GM12878 (cell line): ENCODE measurements around the gene NOL3. TPM values are rescaled to one million over a fixed set of nuclear protein-coding genes. Genes with fewer than 3 reads are reported as not detected.

Experiments
- ATAC-seq: fragments of 200-7000 bp; cut with Tn5 transposase; 3 replicates; pipeline ENCODE4 v1.9.1; 2020; ENCODE audit warnings: mild to moderate bottlenecking, moderate library complexity
- BruUV-seq: library from RNA; stranded (reverse); fragments of 400-500 nt; replicated peaks from 2 replicates; lab custom pipeline; 2021; lab: Mats Ljungman, UMichigan
- CTCF ChIA-PET: fragments of 300-600 bp; sonication (Branson Sonifier 250); formaldehyde crosslinking; extraction: SDS; loops from one replicate; lab custom pipeline; 2021; ENCODE audit warnings: inconsistent platforms; lab: Yijun Ruan, JAX
- POLR2A ChIA-PET: fragments of 350-600 bp; formaldehyde crosslinking; extraction: SDS; loops from one replicate; lab custom pipeline; 2021; ENCODE audit warnings: inconsistent platforms; lab: Charles Lee
- RAD21 ChIA-PET: fragments of 300-600 bp; sonication (Branson Sonifier 250); formaldehyde crosslinking; loops from one replicate; lab custom pipeline; 2023; ENCODE audit warnings: antibody characterized with exemption; ENCODE audit not compliant: unreplicated experiment; lab: Charles Lee
- SMC1A ChIA-PET: fragments of 300-600 bp; sonication (Branson Sonifier 250); formaldehyde crosslinking; loops from one replicate; lab custom pipeline; 2023; ENCODE audit not compliant: unreplicated experiment, uncharacterized antibody; lab: Charles Lee
- DNase-seq: peaks from one replicate; pipeline ENCODE4 v3.0.0-alpha.2; 2011; ENCODE audit warnings: low read depth, low spot score
- FAIRE-seq: peaks from 3 replicates; lab custom pipeline; 2011; peaks lifted over from hg19 to GRCh38; lab: Jason Lieb, UNC
- H2AFZ ChIP-seq: 2 replicates; pipeline ENCODE4 v1.6.0; 2011; ENCODE audit warnings: low read depth, low read length, control low read depth; ENCODE audit not compliant: control insufficient read depth
- H3K27ac ChIP-seq: 2 replicates; pipeline ENCODE4 v1.5.1; 2011; ENCODE audit warnings: control low read depth; ENCODE audit not compliant: control insufficient read depth, insufficient read depth
- H3K27me3 ChIP-seq, 2 experiments: replicated peaks in 1 of 2; 2 replicates each; pipeline versions ENCODE4 v1.6.0 to v1.6.1; 2011; ENCODE audit warnings: low read length in 1 of 2; ENCODE audit not compliant: control insufficient read depth in 2 of 2, insufficient read depth in 2 of 2
- H3K36me3 ChIP-seq, 2 experiments: 2 replicates each; pipeline ENCODE4 v1.5.1; 2011; ENCODE audit warnings: low read length in 1 of 2; ENCODE audit not compliant: control insufficient read depth in 2 of 2, insufficient read depth in 2 of 2
- H3K4me1 ChIP-seq: 2 replicates; pipeline ENCODE4 v1.6.1; 2011; ENCODE audit warnings: mild to moderate bottlenecking, low read length, moderate library complexity, mixed read lengths; ENCODE audit not compliant: control insufficient read depth, insufficient read depth
- H3K4me2 ChIP-seq: 2 replicates; pipeline ENCODE4 v1.6.0; 2011; ENCODE audit warnings: control low read depth; ENCODE audit not compliant: control insufficient read depth, insufficient read depth
- H3K4me3 ChIP-seq: fragments of 200-600 bp; sonication (generic); 2 replicates; pipeline ENCODE4 v1.5.1; 2016
- H3K79me2 ChIP-seq: 2 replicates; pipeline ENCODE4 v1.6.0; 2011; ENCODE audit warnings: low read length; ENCODE audit not compliant: control insufficient read depth, insufficient read depth
- H3K9ac ChIP-seq: 2 replicates; pipeline ENCODE4 v1.8.0; 2011; ENCODE audit warnings: low read length, control low read depth, mixed read lengths; ENCODE audit not compliant: control insufficient read depth, insufficient read depth
- H3K9me3 ChIP-seq: replicated peaks from 3 replicates; pipeline ENCODE4 v1.5.1; 2011; ENCODE audit warnings: mild to moderate bottlenecking, low read length; ENCODE audit not compliant: control insufficient read depth, insufficient read depth
- H4K20me1 ChIP-seq: 2 replicates; pipeline ENCODE4 v1.6.0; 2011; ENCODE audit not compliant: control insufficient read depth, insufficient read depth
- CBX5 ChIP-seq: sonication (generic); IDR thresholded peaks from 2 replicates; pipeline ENCODE4 v1.6.1; 2016; ENCODE audit warnings: low read depth, moderate library complexity, mild to moderate bottlenecking, inconsistent platforms
- CEBPB ChIP-seq, 2 experiments: fragments of 150-350 bp in 1 of 2; IDR thresholded peaks; 2 replicates each; pipeline ENCODE4 v1.6.1; 2012 to 2014; ENCODE audit warnings: low read depth in 2 of 2, low read length in 2 of 2, borderline replicate concordance in 1 of 2, inconsistent platforms in 1 of 2
- FOS ChIP-seq: IDR thresholded peaks from 3 replicates; pipeline ENCODE4 v1.6.1; 2011; ENCODE audit warnings: borderline replicate concordance; ENCODE audit not compliant: insufficient read length; ENCODE audit errors: extremely low read depth
- HDAC2 ChIP-seq: fragments of 200-600 bp; sonication (generic); IDR thresholded peaks from 2 replicates; pipeline ENCODE4 v1.6.1; 2017
- JUNB ChIP-seq: IDR thresholded peaks from 2 replicates; pipeline ENCODE4 v1.6.1; 2016; ENCODE audit warnings: antibody characterized with exemption, mild to moderate bottlenecking
- POLR2A ChIP-seq: IDR thresholded peaks from 2 replicates; pipeline ENCODE4 v1.6.1; 2011; ENCODE audit warnings: low read depth, mild to moderate bottlenecking, low read length
- RFX5 ChIP-seq: IDR thresholded peaks from 2 replicates; pipeline ENCODE4 v1.6.1; 2011; ENCODE audit warnings: low read depth, low read length, improper control_type of control experiment
- STAT3 ChIP-seq: IDR thresholded peaks from 2 replicates; pipeline ENCODE4 v1.6.1; 2011; ENCODE audit warnings: low read depth, low read length, improper control_type of control experiment
- SUZ12 ChIP-seq: fragments of 200-600 bp; sonication (generic); IDR thresholded peaks from one replicate; pipeline ENCODE4 v1.6.1; 2018; ENCODE audit warnings: antibody characterized with exemption, mild to moderate bottlenecking; ENCODE audit not compliant: unreplicated experiment
- TARDBP ChIP-seq: IDR thresholded peaks from 2 replicates; pipeline ENCODE4 v1.6.1; 2016; ENCODE audit warnings: borderline replicate concordance
- ZNF207 ChIP-seq: fragments of 450-650 bp; IDR thresholded peaks from 2 replicates; pipeline ENCODE4 v1.6.1; 2014; ENCODE audit warnings: antibody characterized with exemption, mild to moderate bottlenecking, borderline replicate concordance
- ZNF24 ChIP-seq: fragments of 450-650 bp; IDR thresholded peaks from 2 replicates; pipeline ENCODE4 v1.6.1; 2017; ENCODE audit warnings: antibody characterized with exemption, mild to moderate bottlenecking
- ZNF384 ChIP-seq: IDR thresholded peaks from 2 replicates; pipeline ENCODE4 v1.6.1; 2012; ENCODE audit warnings: low read depth, mild to moderate bottlenecking, low read length, improper control_type of control experiment, borderline replicate concordance
- ZSCAN29 ChIP-seq: fragments of 450-650 bp; IDR thresholded peaks from 2 replicates; pipeline ENCODE4 v1.6.1; 2017; ENCODE audit warnings: mild to moderate bottlenecking, moderate library complexity
- WGBS: methylation state at CpG from one replicate; pipeline ENCODE4 v1.1.6; 2016; ENCODE audit warnings: low lambda C conversion rate; ENCODE audit not compliant: insufficient replicate concordance, insufficient coverage; ENCODE audit errors: missing lambda C conversion rate; 5-methylcytosine and 5-hydroxymethylcytosine counted together
- in situ Hi-C: fragments of 300-500 bp; cut with MboI; formaldehyde crosslinking; loops from 9 replicates; pipeline ENCODE4 v1.14.3; 2018; ENCODE audit warnings: mixed read lengths
- intact Hi-C: fragments of 100-400 bp; cut with micrococcal nuclease; formaldehyde crosslinking; loops from one replicate; pipeline ENCODE4 v1.14.2; 2022; ENCODE audit not compliant: unreplicated experiment
- polyA plus RNA-seq, 11 experiments: library from polyadenylated mRNA; depleted of rRNA in 4 of 11; unstranded in 6 of 11; stranded (reverse) in 5 of 11; fragments of >200 nt; fragmentation: Nextera tagmentation in 4 of 11; fragmentation: Illumina TruSeq in 1 of 11; extraction: Ambion mirVana in 4 of 11; extraction: Trizol in 1 of 11; gene quantifications; 1 replicate in 1 of 11; 2 replicates in 10 of 11; pipeline versions ENCODE4 v1.2.1 to v1.2.3, GENCODE V29; 2011 to 2016; ENCODE audit warnings: inconsistent platforms in 2 of 11, missing spikeins in 2 of 11, low read depth in 1 of 11
- total RNA-seq, 4 experiments: library from RNA; depleted of rRNA in 3 of 4; stranded (reverse); fragments of >200 nt in 3 of 4; fragmentation: Illumina TruSeq in 1 of 4; extraction: Trizol in 1 of 4; gene quantifications; 2 replicates each; pipeline versions ENCODE4 v1.2.1 to v1.2.3, GENCODE V29; 2013 to 2021
- TF ChIP-seq, protein P1 (sequence below): IDR thresholded peaks from 2 replicates; pipeline ENCODE4 v1.6.1; 2012; ENCODE audit warnings: improper control_type of control experiment, low read depth, low read length; ENCODE audit not compliant: insufficient replicate concordance

NOL3 gene
- total and polyA plus RNA-seq, 10 of the 15 experiments (the other 5 are each of a cell fraction or from before 2014, with no cell fraction given): 0.31 to 18.4 (median 2.7) TPM

DNA sequence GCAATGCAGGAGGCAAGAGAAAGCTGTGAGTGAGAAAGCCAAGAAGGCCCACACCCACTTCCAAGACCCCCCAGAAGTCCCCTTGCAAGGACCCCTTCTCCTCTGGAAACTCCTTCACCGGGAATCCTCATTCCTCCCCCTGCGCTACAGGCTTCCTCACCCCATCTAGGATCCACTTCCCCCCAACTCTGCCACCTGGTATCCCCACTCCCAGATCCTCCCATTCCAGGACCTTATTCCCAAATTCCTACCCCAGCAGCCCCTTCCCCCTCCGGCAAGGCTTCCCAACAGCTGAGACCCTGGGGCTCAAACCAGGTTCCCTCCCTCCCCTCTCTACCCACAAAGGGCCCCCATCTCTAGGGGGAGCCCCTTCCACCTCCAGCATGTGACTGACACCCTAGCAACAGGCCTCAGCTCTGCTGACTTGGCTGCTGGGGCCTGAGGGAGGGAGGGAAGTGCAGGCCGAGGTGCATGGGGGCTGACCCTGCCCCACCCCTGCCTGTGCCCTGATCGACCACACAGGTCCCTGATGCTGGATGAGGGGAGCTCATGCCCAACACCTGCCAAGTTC, 3.7 kb upstream of the NOL3 start (continued):
- TF ChIP-seq SUZ12: no peak

DNA sequence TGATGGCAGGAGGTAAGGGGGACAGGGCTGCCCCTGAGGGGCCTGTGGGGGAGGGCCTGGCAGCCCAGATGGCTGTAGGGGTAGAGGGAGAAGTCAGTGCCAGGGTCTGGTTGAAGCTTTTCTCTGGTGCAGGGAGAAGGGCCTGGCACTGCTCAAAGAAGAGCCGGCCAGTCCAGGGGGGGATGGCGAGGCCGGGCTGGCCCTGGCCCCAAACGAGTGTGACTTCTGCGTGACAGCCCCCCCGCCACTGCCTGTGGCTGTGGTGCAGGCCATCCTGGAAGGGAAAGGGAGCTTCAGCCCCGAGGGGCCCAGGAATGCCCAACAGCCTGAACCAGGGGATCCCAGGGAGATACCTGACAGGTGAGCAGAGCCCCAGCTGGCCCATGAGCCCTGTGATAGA, 2.8 kb upstream of the NOL3 start:
- Histone ChIP-seq H3K36me3 (no peaks in the 10 kb centered on the region), H2AFZ (no peak overlapping the region), H3K27ac (no peak overlapping the region), H4K20me1 (no peaks in the 10 kb centered on the region; the same call in 1 of the 2 replicates)
- FAIRE-seq: no peak
- intact Hi-C loops: no loop called here
- no peak for TF ChIP-seq ZNF384
- TF ChIP-seq ZNF207: no peak
- TF ChIP-seq RFX5: no peak
- TF ChIP-seq, protein P1, sequence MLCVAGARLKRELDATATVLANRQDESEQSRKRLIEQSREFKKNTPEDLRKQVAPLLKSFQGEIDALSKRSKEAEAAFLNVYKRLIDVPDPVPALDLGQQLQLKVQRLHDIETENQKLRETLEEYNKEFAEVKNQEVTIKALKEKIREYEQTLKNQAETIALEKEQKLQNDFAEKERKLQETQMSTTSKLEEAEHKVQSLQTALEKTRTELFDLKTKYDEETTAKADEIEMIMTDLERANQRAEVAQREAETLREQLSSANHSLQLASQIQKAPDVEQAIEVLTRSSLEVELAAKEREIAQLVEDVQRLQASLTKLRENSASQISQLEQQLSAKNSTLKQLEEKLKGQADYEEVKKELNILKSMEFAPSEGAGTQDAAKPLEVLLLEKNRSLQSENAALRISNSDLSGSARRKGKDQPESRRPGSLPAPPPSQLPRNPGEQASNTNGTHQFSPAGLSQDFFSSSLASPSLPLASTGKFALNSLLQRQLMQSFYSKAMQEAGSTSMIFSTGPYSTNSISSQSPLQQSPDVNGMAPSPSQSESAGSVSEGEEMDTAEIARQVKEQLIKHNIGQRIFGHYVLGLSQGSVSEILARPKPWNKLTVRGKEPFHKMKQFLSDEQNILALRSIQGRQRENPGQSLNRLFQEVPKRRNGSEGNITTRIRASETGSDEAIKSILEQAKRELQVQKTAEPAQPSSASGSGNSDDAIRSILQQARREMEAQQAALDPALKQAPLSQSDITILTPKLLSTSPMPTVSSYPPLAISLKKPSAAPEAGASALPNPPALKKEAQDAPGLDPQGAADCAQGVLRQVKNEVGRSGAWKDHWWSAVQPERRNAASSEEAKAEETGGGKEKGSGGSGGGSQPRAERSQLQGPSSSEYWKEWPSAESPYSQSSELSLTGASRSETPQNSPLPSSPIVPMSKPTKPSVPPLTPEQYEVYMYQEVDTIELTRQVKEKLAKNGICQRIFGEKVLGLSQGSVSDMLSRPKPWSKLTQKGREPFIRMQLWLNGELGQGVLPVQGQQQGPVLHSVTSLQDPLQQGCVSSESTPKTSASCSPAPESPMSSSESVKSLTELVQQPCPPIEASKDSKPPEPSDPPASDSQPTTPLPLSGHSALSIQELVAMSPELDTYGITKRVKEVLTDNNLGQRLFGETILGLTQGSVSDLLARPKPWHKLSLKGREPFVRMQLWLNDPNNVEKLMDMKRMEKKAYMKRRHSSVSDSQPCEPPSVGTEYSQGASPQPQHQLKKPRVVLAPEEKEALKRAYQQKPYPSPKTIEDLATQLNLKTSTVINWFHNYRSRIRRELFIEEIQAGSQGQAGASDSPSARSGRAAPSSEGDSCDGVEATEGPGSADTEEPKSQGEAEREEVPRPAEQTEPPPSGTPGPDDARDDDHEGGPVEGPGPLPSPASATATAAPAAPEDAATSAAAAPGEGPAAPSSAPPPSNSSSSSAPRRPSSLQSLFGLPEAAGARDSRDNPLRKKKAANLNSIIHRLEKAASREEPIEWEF: no peak
- no peak for TF ChIP-seq TARDBP
- TF ChIP-seq POLR2A: no peak
- TF ChIP-seq STAT3: no peak
- no peak for TF ChIP-seq JUNB
- no peak for TF ChIP-seq CEBPB (IDR thresholded peaks at IDR 0.05; ENCODE audit: borderline replicate concordance in 1 of 2, low read depth in 2 of 2, low read length in 2 of 2)
- no peak for TF ChIP-seq ZSCAN29
- TF ChIP-seq ZNF24: no peak
- no peak for TF ChIP-seq HDAC2
- no peak for TF ChIP-seq CBX5
- TF ChIP-seq FOS: no peak
- TF ChIP-seq, all 136 proteins: peak for 0
- H3K9me3 ChIP-seq: no peaks in the 10 kb centered on the region; the same call in 2 of the 3 replicates
- in situ Hi-C loops: no loop called here
- CTCF ChIA-PET: interaction anchor here (3.1 to 5.4 kb wide), 3 partner anchors 8 to 150 kb away, joined by 17 to 60 read pairs (median 31); partner anchors contain the start of genes FBXL8 and TRADD
- 64% methylated on average over 7 of the region's 7 CpGs for WGBS
- H3K4me3 ChIP-seq: no peak overlapping the region
- H3K4me2 ChIP-seq: no peak overlapping the region
- H3K27me3 ChIP-seq: peaks cover 2 to 18% of the 10 kb centered on the region in 2 experiments
- ATAC-seq (no peak), DNase-seq (no peak)
- RAD21 ChIA-PET: interaction anchor here (4.1 kb wide), 1 partner anchor 8 kb away, joined by 48 read pairs; the partner anchor contains the start of genes FBXL8 and TRADD
- POLR2A ChIA-PET: interaction anchor here (0.7 to 10.9 kb wide), 3 partner anchors 7 to 321 kb away, joined by 3 to 137 read pairs (median 3); partner anchors contain the start of genes FBXL8, HSF4 and TRADD
- H3K4me1 ChIP-seq: peaks cover 48% of the 10 kb centered on the region
- no peaks in the 10 kb centered on the region for H3K79me2 ChIP-seq
- SMC1A ChIA-PET: interaction anchor here (1.1 kb wide), 1 partner anchor 150 kb away, joined by 3 read pairs; no protein-coding TSS in a partner anchor
- no TSS peak for BruUV-seq
- no peak overlapping the region for H3K9ac ChIP-seq
